K562 (cell line): Measurements from ENCODE around the gene SGMS1. TPM values are rescaled to one million over a fixed set of nuclear protein-coding genes. Genes with fewer than 3 reads are reported as not detected.

Experiments used
- C11orf30 ChIP-seq: fragments of 450-650 bp; IDR thresholded peaks from 2 replicates; pipeline ENCODE4 v1.6.1; 2016; ENCODE audit warnings: low read depth, mild to moderate bottlenecking
- DPF2 ChIP-seq: fragments of 450-650 bp; IDR thresholded peaks from 2 replicates; pipeline ENCODE4 v1.6.1; 2016
- ELF2 ChIP-seq: fragments of 250-450 bp; sonication (Bioruptor Pico); IDR thresholded peaks from 2 replicates; pipeline ENCODE4 v1.5.0; 2021; ENCODE audit warnings: mild to moderate bottlenecking
- HDAC3 ChIP-seq: fragments of 450-650 bp; IDR thresholded peaks from 2 replicates; pipeline ENCODE4 v1.6.1; 2018; ENCODE audit warnings: borderline replicate concordance, mild to moderate bottlenecking, moderate library complexity; ENCODE audit not compliant: partially characterized antibody
- IRF9 ChIP-seq: fragments of 450-650 bp; IDR thresholded peaks from 2 replicates; pipeline ENCODE4 v1.6.1; 2016; ENCODE audit warnings: missing biosample characterization, missing genetic modification characterization
- JUNB ChIP-seq: fragments of 450-650 bp; formaldehyde crosslinking; conservative IDR thresholded peaks from 2 replicates; pipeline ENCODE4 v1.4.0; 2020; ENCODE audit warnings: mild to moderate bottlenecking
- KAT2B ChIP-seq: IDR thresholded peaks from one replicate; pipeline ENCODE4 v1.6.1; 2012; ENCODE audit warnings: low read depth, mild to moderate bottlenecking, control low read depth, inconsistent platforms, low read length, moderate library complexity
- LEF1 ChIP-seq: fragments of 450-650 bp; IDR thresholded peaks from 2 replicates; pipeline ENCODE4 v1.6.1; 2016; ENCODE audit warnings: mild to moderate bottlenecking
- MCM3 ChIP-seq: fragments of 450-650 bp; IDR thresholded peaks from 2 replicates; pipeline ENCODE4 v1.6.1; 2016
- MTA2 ChIP-seq: fragments of 450-650 bp; IDR thresholded peaks from 2 replicates; pipeline ENCODE4 v1.6.1; 2016; ENCODE audit warnings: low read depth
- MTF1 ChIP-seq: fragments of 250-450 bp; sonication (Bioruptor Pico); IDR thresholded peaks from 2 replicates; pipeline ENCODE4 v1.9.0; 2021; ENCODE audit warnings: moderate library complexity, mild to moderate bottlenecking, inconsistent platforms, borderline replicate concordance
- NFE2L1 ChIP-seq: fragments of 450-650 bp; IDR thresholded peaks from 2 replicates; pipeline ENCODE4 v1.6.1; 2016; ENCODE audit warnings: missing genetic modification characterization, low read depth, mild to moderate bottlenecking, missing compliant biosample characterization, moderate library complexity, borderline replicate concordance
- NFYB ChIP-seq: IDR thresholded peaks from 2 replicates; pipeline ENCODE4 v1.6.1; 2011; ENCODE audit warnings: mild to moderate bottlenecking, moderate library complexity; ENCODE audit not compliant: insufficient read length; ENCODE audit errors: extremely low read depth
- POLR2AphosphoS2 ChIP-seq: IDR thresholded peaks from 2 replicates; pipeline ENCODE4 v1.6.1; 2012; ENCODE audit warnings: low read length, improper control_type of control experiment
- POLR2B ChIP-seq: fragments of 450-650 bp; IDR thresholded peaks from 2 replicates; pipeline ENCODE4 v1.6.1; 2018; ENCODE audit warnings: low read depth; ENCODE audit not compliant: partially characterized antibody
- RB1 ChIP-seq: fragments of 450-650 bp; IDR thresholded peaks from 2 replicates; pipeline ENCODE4 v1.6.1; 2017; ENCODE audit warnings: low read depth, mild to moderate bottlenecking
- RFX5 ChIP-seq: IDR thresholded peaks from 2 replicates; pipeline ENCODE4 v1.6.1; 2011; ENCODE audit warnings: low read depth, mild to moderate bottlenecking, improper control_type of control experiment, low read length
- SIN3A ChIP-seq, 2 experiments: fragments of 150-350 bp in 1 of 2; IDR thresholded peaks; 2 replicates each; pipeline ENCODE4 v1.6.1; 2011 to 2016; ENCODE audit warnings: borderline replicate concordance in 2 of 2, low read depth in 2 of 2, low read length in 2 of 2, mild to moderate bottlenecking in 2 of 2, moderate library complexity in 2 of 2; ENCODE audit not compliant: control insufficient read depth in 1 of 2
- SMAD4 ChIP-seq: fragments of 250-450 bp; sonication (Bioruptor Pico); conservative IDR thresholded peaks from 2 replicates; pipeline ENCODE4 v1.8.0; 2021; ENCODE audit warnings: inconsistent platforms, mild to moderate bottlenecking, moderate library complexity
- SRSF1 ChIP-seq: fragments of 200-400 bp; formaldehyde crosslinking; IDR thresholded peaks from 2 replicates; pipeline ENCODE4 v1.6.1; 2017; ENCODE audit warnings: mild to moderate bottlenecking, low read depth, low read length, moderate library complexity
- SRSF9 ChIP-seq: fragments of 200-400 bp; formaldehyde crosslinking; IDR thresholded peaks from 2 replicates; pipeline ENCODE4 v1.6.1; 2017; ENCODE audit warnings: low read depth, low read length, borderline replicate concordance
- THRA ChIP-seq: fragments of 450-650 bp; IDR thresholded peaks from 2 replicates; pipeline ENCODE4 v1.6.1; 2017; ENCODE audit warnings: mild to moderate bottlenecking, moderate library complexity
- TRIM24 ChIP-seq, 2 experiments: fragments of 450-650 bp; IDR thresholded peaks; 2 replicates each; pipeline ENCODE4 v1.6.1; 2016
- ZBTB26 ChIP-seq: fragments of 450-650 bp; formaldehyde crosslinking; IDR thresholded peaks from 2 replicates; pipeline ENCODE4 v1.4.0; 2022; ENCODE audit warnings: missing genetic modification characterization
- ZFP36 ChIP-seq: fragments of 150-350 bp; IDR thresholded peaks from 2 replicates; pipeline ENCODE4 v1.6.1; 2018; ENCODE audit warnings: low read length, low read depth; ENCODE audit not compliant: partially characterized antibody
- ZKSCAN3 ChIP-seq: fragments of 250-450 bp; sonication (Bioruptor Pico); IDR thresholded peaks from 2 replicates; pipeline ENCODE4 v1.4.0; 2020
- ZNF174 ChIP-seq: fragments of 250-450 bp; sonication (Bioruptor Pico); IDR thresholded peaks from 2 replicates; pipeline ENCODE4 v1.4.0; 2020; ENCODE audit warnings: mild to moderate bottlenecking
- ZNF263 ChIP-seq: sonication (generic); formaldehyde crosslinking; IDR thresholded peaks from 2 replicates; pipeline ENCODE4 v1.8.0; 2022; ENCODE audit warnings: mild to moderate bottlenecking, missing genetic modification reagents, borderline replicate concordance
- ZNF583 ChIP-seq: fragments of 250-450 bp; sonication (Bioruptor Pico); IDR thresholded peaks from 2 replicates; pipeline ENCODE4 v1.4.0; 2020
- ZNF76 ChIP-seq: fragments of 250-450 bp; sonication (Bioruptor Pico); IDR thresholded peaks from 2 replicates; pipeline ENCODE4 v1.4.0; 2020; ENCODE audit warnings: mild to moderate bottlenecking, moderate library complexity, borderline replicate concordance
- polyA plus RNA-seq, 8 experiments: library from polyadenylated mRNA; depleted of rRNA in 4 of 8; stranded (reverse) in 5 of 8; unstranded in 3 of 8; fragments of >200 nt; fragmentation: Nextera tagmentation in 2 of 8; fragmentation: Illumina TruSeq in 1 of 8; extraction: Ambion mirVana in 2 of 8; extraction: Trizol in 1 of 8; gene quantifications; 2 replicates each; pipeline versions ENCODE4 v1.2.1 to v1.2.3, GENCODE V29; 2011 to 2014; ENCODE audit warnings: inconsistent platforms in 1 of 8, missing spikeins in 1 of 8
- total RNA-seq, 7 experiments: library from RNA; depleted of rRNA in 6 of 7; stranded (reverse); fragments of >200 nt in 6 of 7; fragmentation: Illumina TruSeq in 2 of 7; extraction: Trizol in 2 of 7; gene quantifications; 2 replicates each; pipeline versions ENCODE4 v1.2.1 to v1.2.3, GENCODE V29; 2011 to 2021; ENCODE audit warnings: low replicate concordance in 1 of 7

SGMS1 gene
- total and polyA plus RNA-seq, 9 of the 15 experiments (the other 6 are each of a cell fraction or from before 2014, with no cell fraction given), result 22.6 to 232 (median 82.2) TPM

GRCh38 chr10:50550291-50550839 lies 73.4 kb downstream of the SGMS1 start (continued):
- no peak for TF ChIP-seq ZNF174 (CRISPR knock-in tag)
- TF ChIP-seq SRSF9, result no peak
- TF ChIP-seq KAT2B, result no peak
- TF ChIP-seq C11orf30, result peak; percentile 78
- peak; percentile 99 for TF ChIP-seq HDAC3
- no peak for TF ChIP-seq MCM3
- TF ChIP-seq LEF1, result peak; percentile 95
- no peak; the same call in 1 of the 2 replicates for TF ChIP-seq ZNF583 (CRISPR knock-in tag)
- peak; percentile 28 for TF ChIP-seq ZFP36
- TF ChIP-seq POLR2B, result no peak
- no peak for TF ChIP-seq RFX5
- no peak for TF ChIP-seq NFE2L1 (tag)
- TF ChIP-seq SMAD4, result peak; percentile 99
- no peak for TF ChIP-seq THRA
- no peak for TF ChIP-seq ZNF76 (CRISPR knock-in tag)
- peak; percentile 100 for TF ChIP-seq DPF2
- TF ChIP-seq MTA2, result peak; percentile 100
- TF ChIP-seq ZBTB26 (CRISPR knock-in tag), result no peak
- no peak for TF ChIP-seq ZKSCAN3 (CRISPR knock-in tag)
- 0 out of 4 replicates have a peak, but pooled peaks of 1 of the 2 experiments have one; percentile 51 for TF ChIP-seq SIN3A (IDR thresholded peaks at IDR 0.05; ENCODE audit: borderline replicate concordance in 2 of 2, control insufficient read depth in 1 of 2, low read depth in 2 of 2, low read length in 2 of 2)
- TF ChIP-seq IRF9, result peak; percentile 61; the same call in 1 of the 2 replicates
- TF ChIP-seq SRSF1, result no peak
- no peak; the same call in 1 of the 2 replicates for TF ChIP-seq ZNF263 (CRISPR knock-in tag)
- peak; percentile 100 for TF ChIP-seq TRIM24 (IDR thresholded peaks at IDR 0.05)
- TF ChIP-seq MTF1 (CRISPR knock-in tag), result no peak
- no peak for TF ChIP-seq JUNB (CRISPR knock-in tag)
- TF ChIP-seq ELF2 (CRISPR knock-in tag), result no peak
- TF ChIP-seq NFYB, result no peak
- no peak for TF ChIP-seq POLR2AphosphoS2
- no peak for TF ChIP-seq RB1
